GM19023 (cell line): ENCODE data around the gene KRT4.

ENCODE experiments used
- ATAC-seq: cut with Tn5 transposase; IDR thresholded peaks from one replicate; pipeline ENCODE4 v1.9.1; 2021; ENCODE audit warnings: mild to moderate bottlenecking, moderate library complexity; ENCODE audit not compliant: unreplicated experiment

KRT4 gene

DNA sequence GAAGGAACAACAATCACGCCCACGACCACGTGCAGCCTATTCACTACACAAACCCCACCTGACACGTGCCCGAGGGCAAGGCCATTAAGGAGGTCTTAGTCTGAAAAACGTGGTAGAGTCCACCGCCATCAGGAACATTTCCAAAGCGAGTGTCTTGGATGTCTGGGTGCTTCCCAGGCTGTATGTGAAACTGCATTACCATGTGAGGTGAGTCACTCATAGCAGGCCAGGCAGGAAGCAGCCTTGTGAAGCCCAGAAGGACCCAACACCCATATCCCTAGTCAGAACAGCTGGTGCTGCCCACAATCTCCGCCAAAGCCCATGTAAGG is 23.5 kb upstream of the KRT4 start:
- ATAC-seq, result no peak

DNA sequence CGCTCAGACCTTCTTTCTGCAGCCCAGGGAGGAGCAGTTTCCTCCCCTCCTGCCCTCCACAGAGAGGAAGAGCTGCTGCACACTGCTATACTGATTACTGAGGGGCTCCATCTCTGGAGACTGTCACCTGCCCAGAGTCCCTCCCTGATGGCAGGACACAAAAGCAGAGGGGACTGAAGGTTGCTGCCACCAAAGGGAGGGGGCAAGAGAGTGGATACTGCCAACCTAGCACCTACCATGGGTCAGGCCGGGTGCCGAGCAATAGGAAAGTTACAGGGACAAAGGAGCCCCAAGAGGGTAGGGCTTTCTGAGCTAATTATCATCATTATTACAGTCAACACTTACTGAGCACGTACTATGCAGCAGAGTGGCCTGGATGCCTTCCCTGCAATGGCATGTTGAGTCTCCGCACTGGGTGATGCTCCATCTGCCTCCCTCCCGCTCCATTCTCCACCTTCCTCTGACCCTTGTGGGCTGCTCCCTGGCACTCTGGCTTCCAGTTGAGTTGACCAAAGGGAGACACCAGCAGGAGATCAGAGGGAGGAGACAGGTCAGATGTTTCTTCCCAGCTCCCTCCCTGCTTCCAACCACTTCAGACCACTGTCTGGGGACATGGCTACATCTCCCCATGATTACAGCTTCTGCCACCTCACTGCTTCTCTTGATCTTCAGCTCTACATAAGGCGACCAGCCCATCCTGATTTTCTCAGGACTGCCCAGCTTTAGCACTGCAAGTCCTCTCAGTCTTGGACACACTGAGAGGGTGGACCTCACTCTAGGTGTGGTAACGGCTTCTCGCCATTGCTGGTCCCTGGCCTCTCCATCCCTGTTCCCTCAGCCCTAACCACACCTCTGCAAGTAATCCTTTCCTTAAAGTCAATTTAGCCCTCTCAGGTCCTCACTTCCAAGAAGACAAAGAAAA is 22.8 kb upstream of the KRT4 start:
- no peak for ATAC-seq

DNA sequence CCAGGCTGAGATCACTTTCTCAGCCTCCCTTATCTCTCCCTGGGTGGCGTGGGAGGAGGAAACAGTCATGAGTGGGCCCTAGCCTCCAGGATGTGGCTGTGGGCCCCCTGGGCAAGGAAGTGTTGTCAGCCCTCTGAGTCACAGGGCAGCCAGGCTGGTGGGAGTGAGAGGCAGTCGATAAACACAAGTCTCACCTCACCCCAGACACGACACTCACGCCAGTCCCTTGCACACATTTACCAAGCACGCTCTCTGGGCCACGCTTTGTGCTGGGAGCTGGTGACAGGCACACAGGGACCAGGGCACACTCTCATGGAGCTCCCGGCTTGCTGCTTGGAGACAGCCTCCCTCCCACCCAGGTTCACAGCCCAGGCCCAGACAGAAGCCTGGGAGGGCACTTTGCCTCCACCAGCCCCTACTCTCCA is 22.1 kb upstream of the KRT4 start:
- no peak for ATAC-seq

DNA sequence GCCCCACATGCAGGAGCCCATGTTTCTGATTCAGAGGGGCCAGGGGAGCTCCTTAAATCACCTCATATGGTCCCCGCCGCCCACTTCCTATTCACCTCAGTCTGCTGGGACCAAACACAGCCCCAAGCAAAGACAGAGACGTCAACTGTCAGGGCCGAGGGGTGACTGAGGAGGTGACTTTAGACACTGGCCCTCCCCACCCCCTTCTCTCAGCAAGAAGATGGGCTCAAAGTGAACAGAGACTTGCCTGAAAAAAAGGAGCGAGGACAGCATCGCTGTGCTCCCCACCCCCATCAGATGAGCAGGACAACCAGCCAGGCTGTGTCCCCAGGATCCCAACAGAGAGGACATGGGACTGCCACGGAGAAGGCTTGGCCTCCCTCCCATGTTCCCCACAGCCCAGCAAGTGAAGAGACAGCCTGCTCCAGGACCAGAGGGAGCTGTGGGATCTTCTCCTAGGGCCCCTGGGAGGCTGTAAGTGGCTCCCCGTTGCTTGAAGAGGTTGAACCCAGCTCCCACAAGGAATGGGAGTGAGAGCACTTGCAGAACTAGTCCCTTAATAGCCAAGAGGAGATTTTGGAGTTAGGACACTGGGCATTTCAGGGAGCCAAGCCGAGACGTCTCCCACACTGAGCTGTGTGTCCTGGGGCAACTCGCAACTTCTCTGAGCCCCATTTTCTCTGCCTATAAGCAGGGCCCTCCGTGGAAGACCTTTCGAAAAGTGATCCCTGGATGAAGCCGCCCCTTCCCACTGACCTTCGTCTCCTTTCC is 21.5 kb upstream of the KRT4 start:
- ATAC-seq, result no peak

GRCh38 chr12:52834727-52835001 is 20.7 kb upstream of the KRT4 start:
- no peak for ATAC-seq

DNA sequence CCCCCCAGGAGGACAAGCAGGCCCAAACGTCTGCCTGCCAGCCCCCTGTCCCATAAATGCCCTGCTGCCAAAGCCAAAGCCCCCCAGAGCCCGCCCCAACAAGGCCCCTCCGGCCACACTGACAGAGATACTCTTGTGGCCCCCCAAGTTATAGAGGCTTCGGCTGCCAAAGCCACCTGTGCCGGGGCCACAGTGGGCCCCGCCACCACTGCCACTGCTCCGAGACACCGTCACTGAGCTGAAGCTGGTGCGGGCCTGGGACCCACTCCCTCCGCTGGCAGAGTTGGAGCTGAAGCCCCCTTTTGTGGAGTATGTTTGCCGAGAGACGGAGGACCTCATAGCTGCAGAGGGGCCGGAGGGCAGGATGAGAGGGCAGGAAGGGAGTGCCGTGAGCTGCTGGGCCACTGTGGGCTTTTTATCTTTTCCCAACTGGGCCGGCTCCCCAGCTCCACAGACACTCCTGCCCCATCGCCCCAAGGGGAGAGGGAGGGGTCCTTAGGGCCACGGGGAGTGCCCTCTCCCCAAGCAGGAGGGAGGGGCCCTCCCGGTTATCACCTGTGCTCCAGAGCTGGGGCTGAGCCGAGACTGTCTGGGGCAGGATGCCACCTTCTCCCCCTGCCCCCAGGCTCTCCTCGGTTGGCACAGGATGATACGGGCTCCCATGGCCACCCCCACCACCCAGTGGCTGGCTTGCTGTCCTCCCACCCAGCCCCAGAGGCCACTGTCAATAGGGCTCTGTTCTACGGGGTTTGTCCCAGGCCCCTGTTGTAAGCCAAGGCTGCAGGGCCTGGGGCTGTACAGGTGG is 20.2 kb upstream of the KRT4 start, which contains the start of gene KRT79:
Gene KRT79 (minus strand): TSS at position 390 of the 805 bp plus-strand sequence. CDS start 51 bp downstream, at position 339.
- no peak for ATAC-seq

DNA sequence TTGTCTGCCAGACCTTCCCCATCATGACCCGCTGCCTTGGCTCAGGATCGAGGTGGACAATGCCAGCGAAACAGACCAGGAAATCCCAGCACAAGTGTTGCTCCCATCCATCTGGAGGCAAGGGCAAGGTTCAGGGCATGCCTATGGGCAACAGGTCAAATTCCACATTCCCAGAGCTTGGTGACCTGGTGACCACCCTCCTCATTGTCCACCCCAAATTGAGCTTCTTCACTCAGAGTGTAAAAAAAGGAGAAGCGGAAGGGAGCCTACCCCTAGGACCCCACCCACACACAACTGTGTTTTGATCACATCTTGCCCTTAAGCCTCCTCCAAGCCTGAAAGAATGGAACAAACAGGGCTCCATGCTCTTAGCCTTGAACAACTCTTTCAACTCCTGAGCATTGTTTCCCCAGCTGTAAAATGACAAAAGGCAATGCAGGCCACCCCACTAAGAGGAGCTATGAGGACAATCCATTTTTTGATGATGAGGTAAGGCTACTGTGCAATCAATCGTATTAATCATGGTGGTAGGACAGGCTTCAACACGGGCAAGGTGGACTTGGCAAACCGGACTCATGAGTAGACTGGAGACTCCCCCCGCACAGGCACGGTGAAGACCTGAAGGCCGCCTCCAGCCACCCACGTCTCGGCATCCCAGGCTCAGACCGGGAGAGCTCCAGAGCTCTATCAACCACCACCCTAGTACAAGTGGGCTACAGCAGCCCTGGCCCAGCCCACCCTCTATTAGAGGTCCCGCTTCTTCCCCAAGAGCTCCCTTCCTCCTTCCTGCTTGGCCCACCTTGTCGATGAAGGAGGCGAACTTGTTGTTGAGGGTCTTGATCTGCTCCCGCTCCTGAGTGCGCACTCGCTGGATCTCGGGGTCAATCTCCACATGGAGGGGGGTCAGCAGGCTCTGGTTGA is 19.3 kb upstream of the KRT4 start:
- no peak for ATAC-seq

DNA sequence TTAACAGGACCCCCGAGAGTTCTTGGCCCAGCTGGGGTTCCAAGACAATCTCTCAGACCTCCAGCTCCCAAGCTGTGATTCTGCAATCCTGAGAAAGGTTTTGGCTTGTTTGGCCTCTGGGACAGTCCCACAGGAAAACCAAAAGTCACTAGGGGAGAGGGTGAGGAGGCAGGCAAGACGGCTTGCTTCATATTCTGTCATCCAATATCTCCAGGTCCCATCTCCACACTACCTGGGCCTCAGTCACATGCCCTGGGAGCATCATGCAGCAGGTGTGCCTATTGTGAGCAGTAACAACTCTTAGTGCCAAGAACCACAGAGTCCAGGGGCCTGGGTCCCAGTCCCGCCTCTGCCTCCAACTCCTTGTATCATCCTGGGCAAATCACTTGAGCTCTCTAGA is 18.5 kb upstream of the KRT4 start:
- ATAC-seq, result no peak

DNA sequence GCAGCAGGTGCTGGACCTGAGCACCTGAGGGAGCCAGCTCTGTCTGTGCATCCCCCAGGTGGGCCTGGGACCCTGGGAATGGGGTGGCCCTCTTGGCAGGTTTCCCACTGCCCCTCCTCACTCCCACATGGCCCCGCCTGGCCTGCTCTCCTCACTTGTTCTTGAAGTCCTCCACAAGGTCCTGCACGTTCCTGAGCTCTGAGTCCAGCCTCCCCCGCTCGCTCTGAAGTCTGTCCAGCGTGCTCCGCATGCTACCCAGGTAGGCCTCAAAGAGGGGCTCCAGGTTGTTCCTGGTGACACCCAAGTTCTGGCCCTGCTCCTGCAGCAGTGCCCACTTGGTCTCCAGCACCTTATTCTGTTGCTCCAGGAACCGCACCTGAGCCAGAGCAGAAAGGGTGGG is 17.3 kb upstream of the KRT4 start:
- ATAC-seq, result no peak

- ATAC-seq, result no peak
These were observed 16.3 kb upstream of the KRT4 start for GRCh38 chr12:52829986-52830770.

GRCh38 chr12:52828591-52829021 is 14.7 kb upstream of the KRT4 start:
- no peak for ATAC-seq

- no peak for ATAC-seq
These were observed 14.2 kb upstream of the KRT4 start for GRCh38 chr12:52828156-52828555.

- no peak for ATAC-seq
These were observed 13.7 kb upstream of the KRT4 start for GRCh38 chr12:52827499-52828090.

GRCh38 chr12:52826611-52827498 is 12.9 kb upstream of the KRT4 start:
- no peak for ATAC-seq

GRCh38 chr12:52825961-52826360 is 12.0 kb upstream of the KRT4 start:
- ATAC-seq, result no peak

DNA sequence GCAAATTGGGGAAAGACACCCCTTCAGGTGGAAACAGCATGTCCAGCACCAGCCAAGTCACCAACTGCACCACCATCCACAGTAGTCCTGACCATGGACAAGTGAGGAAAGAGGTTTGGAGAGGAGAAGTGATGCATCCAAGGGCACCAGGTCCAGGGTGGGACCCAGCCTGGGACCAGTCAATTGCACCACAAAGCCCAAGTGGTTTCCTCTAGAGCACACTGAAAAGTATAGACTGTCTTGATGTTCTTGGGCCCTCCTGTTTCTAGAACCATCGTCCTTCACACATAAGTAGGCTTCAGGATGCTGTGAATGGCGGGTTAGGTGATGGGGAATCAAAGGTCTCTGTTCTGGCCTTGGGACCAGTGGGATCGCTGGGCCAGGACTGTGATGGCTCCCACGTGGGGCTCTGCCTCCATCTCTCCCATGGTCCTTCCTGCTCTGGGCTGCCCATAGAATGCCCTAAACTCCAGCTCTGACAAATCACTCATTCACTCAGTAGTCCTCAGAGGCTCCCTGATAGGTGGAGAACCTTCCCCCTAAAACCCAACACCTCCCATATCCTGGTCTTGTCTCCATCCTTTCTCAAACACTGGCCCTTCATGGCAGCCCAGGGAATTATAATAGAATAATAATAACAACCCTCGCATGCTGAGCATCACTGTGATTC is 11.0 kb upstream of the KRT4 start:
- ATAC-seq, result no peak

- no peak for ATAC-seq
These were observed 10.0 kb upstream of the KRT4 start for GRCh38 chr12:52823761-52824450.
